Neutrophil (primary cell): ENCODE measurements around the gene TMTC1.

Source experiments
- H3K27ac ChIP-seq: fragments of 200-600 bp; sonication (generic); 2 replicates; pipeline ENCODE4 v1.5.1; 2016; ENCODE audit warnings: mild to moderate bottlenecking, moderate library complexity
- H3K27me3 ChIP-seq: fragments of 200-600 bp; sonication (generic); 2 replicates; pipeline ENCODE4 v1.6.0; 2016; ENCODE audit warnings: mild to moderate bottlenecking
- H3K36me3 ChIP-seq: fragments of 200-600 bp; sonication (generic); 2 replicates; pipeline ENCODE4 v1.5.1; 2017
- H3K4me1 ChIP-seq, 2 experiments: fragments of 200-600 bp in 1 of 2; sonication (generic) in 1 of 2; 1 replicate in 1 of 2; 2 replicates in 1 of 2; pipeline versions ENCODE4 v1.5.1 to v1.6.1; 2013 to 2016; ENCODE audit warnings: low read depth in 1 of 2, low read length in 1 of 2, mild to moderate bottlenecking in 1 of 2, moderate library complexity in 1 of 2; ENCODE audit not compliant: control insufficient read depth in 1 of 2, insufficient read depth in 1 of 2
- H3K4me3 ChIP-seq, 2 experiments: fragments of 200-600 bp in 1 of 2; sonication (generic) in 1 of 2; 1 replicate in 1 of 2; 2 replicates in 1 of 2; pipeline ENCODE4 v1.5.1; 2013 to 2016; ENCODE audit warnings: low read depth in 1 of 2, low read length in 1 of 2, mild to moderate bottlenecking in 1 of 2, moderate library complexity in 1 of 2
- H3K9me3 ChIP-seq: fragments of 200-600 bp; sonication (generic); 2 replicates; pipeline ENCODE4 v1.5.1; 2016
- TF ChIP-seq, protein P1 (sequence below): fragments of 200-600 bp; sonication (generic); IDR thresholded peaks from 2 replicates; pipeline ENCODE4 v1.5.1; 2016; ENCODE audit warnings: antibody characterized with exemption

The TMTC1 gene

GRCh38 chr12:29656762-29657538, 126.8 kb downstream of the TMTC1 start:
- TF ChIP-seq, protein P1, sequence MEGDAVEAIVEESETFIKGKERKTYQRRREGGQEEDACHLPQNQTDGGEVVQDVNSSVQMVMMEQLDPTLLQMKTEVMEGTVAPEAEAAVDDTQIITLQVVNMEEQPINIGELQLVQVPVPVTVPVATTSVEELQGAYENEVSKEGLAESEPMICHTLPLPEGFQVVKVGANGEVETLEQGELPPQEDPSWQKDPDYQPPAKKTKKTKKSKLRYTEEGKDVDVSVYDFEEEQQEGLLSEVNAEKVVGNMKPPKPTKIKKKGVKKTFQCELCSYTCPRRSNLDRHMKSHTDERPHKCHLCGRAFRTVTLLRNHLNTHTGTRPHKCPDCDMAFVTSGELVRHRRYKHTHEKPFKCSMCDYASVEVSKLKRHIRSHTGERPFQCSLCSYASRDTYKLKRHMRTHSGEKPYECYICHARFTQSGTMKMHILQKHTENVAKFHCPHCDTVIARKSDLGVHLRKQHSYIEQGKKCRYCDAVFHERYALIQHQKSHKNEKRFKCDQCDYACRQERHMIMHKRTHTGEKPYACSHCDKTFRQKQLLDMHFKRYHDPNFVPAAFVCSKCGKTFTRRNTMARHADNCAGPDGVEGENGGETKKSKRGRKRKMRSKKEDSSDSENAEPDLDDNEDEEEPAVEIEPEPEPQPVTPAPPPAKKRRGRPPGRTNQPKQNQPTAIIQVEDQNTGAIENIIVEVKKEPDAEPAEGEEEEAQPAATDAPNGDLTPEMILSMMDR = no peak
- Histone ChIP-seq H3K27ac (no peak overlapping the region), H3K9me3 (no peaks in the 10 kb centered on the region), H3K4me1 (no peaks in the 10 kb centered on the region), H3K4me3 (no peak overlapping the region), H3K27me3 (no peaks in the 10 kb centered on the region), H3K36me3 (no peaks in the 10 kb centered on the region)

DNA sequence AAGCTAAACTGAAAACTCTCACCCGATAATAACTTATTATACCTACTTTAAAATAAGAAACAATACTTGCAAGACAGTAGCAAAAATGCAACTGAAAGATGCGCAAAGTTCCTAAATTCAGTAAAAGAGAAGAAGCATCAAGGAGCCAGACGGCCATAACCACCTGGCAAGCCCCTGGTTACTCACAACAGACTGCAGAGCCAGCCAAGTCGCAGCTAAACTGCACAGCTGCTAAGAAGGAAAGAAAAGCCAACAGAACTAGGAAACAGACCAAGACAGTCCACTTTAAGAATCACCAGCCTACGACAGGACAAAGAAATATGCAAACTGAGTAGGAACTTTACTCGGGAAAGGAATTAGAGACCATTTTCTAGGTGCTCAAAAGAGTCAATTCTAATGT, 127.9 kb downstream of the TMTC1 start:
- H3K36me3 ChIP-seq = no peaks in the 10 kb centered on the region
- no peak overlapping the region for H3K27ac ChIP-seq
- H3K27me3 ChIP-seq = no peaks in the 10 kb centered on the region
- TF ChIP-seq, protein P1 = no peak
- H3K4me3 ChIP-seq = no peak overlapping the region
- H3K4me1 ChIP-seq = no peaks in the 10 kb centered on the region
- no peaks in the 10 kb centered on the region for H3K9me3 ChIP-seq

- H3K4me1 ChIP-seq = no peaks in the 10 kb centered on the region
- H3K27me3 ChIP-seq = no peaks in the 10 kb centered on the region
- H3K27ac ChIP-seq = no peak overlapping the region
- no peaks in the 10 kb centered on the region for H3K9me3 ChIP-seq
- TF ChIP-seq, protein P1 = no peak
- no peak overlapping the region for H3K4me3 ChIP-seq
- no peaks in the 10 kb centered on the region for H3K36me3 ChIP-seq
Observed at GRCh38 chr12:29653286-29653685, 130.5 kb downstream of the TMTC1 start.

DNA sequence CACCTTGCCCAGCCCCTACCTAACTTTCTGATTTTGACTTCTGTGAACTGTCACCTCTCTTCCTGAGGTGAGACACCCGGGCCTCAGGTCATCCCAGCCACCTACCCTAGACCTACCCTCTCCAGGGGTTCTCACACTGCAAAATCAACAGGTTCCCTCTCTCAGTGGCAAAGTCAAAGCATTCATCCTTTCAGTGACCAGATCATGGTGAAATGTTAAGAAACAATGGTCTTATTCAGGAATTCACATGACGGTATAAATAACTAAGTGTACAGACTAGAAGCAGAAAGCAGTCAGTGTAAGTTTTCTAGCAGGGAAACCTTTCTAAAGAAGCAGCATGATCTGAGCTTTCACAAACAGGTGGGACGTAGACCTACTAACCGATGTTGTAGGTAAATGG, 133.4 kb downstream of the TMTC1 start:
- H3K4me1 ChIP-seq = no peaks in the 10 kb centered on the region
- TF ChIP-seq, protein P1 = no peak
- H3K9me3 ChIP-seq = no peaks in the 10 kb centered on the region
- no peaks in the 10 kb centered on the region for H3K36me3 ChIP-seq
- H3K4me3 ChIP-seq = no peak overlapping the region
- no peaks in the 10 kb centered on the region for H3K27me3 ChIP-seq
- no peak overlapping the region for H3K27ac ChIP-seq

GRCh38 chr12:29649722-29650121, 134.0 kb downstream of the TMTC1 start:
- H3K4me1 ChIP-seq = no peaks in the 10 kb centered on the region
- H3K36me3 ChIP-seq = no peaks in the 10 kb centered on the region
- H3K27me3 ChIP-seq = no peaks in the 10 kb centered on the region
- TF ChIP-seq, protein P1 = no peak
- no peak overlapping the region for H3K4me3 ChIP-seq
- no peaks in the 10 kb centered on the region for H3K9me3 ChIP-seq
- H3K27ac ChIP-seq = no peak overlapping the region
